GM21423 (cell line): ENCODE measurements around the gene CSMD2.
"Not testable (repeated sequence)": the region's sequence is repeated elsewhere in the genome, so short reads cannot be mapped to it uniquely, and the experiment has no call there.

ENCODE experiments used
- ATAC-seq: cut with Tn5 transposase; IDR thresholded peaks from one replicate; pipeline ENCODE4 v1.9.1; 2021; ENCODE audit warnings: mild to moderate bottlenecking, moderate library complexity; ENCODE audit not compliant: unreplicated experiment

The CSMD2 gene

DNA sequence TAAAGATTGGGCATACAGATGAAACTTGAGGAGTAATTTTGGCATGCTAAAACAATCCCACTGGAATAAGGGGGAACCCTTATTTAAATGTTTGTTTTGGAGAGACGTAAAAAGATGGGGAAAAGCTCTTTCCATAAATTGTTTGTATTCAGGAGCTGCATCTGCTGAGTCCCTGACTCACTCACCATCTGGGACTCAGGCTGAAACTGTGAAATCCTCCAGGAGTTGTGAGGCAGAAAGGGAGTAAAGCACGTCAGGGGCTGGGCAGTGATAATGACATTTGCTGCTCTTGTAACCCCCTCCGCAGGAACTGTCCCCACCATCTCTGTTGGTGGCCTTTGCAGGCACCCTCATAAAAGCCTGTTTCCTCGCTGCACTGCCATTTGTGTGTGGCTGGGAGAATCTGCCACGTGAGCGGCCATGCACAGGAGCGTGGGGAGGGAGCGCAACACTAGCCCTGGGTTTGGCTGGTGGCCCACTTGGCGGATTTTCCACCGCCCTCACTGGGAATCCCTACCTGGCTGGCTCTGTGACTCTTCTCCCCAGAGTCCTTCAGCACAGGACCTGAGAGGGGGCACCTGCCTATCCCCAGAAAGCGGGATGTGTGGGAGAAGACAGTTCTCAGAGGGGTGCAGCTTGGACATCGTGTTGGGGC lies 647.3 kb downstream of the CSMD2 start:
- ATAC-seq: no peak

DNA sequence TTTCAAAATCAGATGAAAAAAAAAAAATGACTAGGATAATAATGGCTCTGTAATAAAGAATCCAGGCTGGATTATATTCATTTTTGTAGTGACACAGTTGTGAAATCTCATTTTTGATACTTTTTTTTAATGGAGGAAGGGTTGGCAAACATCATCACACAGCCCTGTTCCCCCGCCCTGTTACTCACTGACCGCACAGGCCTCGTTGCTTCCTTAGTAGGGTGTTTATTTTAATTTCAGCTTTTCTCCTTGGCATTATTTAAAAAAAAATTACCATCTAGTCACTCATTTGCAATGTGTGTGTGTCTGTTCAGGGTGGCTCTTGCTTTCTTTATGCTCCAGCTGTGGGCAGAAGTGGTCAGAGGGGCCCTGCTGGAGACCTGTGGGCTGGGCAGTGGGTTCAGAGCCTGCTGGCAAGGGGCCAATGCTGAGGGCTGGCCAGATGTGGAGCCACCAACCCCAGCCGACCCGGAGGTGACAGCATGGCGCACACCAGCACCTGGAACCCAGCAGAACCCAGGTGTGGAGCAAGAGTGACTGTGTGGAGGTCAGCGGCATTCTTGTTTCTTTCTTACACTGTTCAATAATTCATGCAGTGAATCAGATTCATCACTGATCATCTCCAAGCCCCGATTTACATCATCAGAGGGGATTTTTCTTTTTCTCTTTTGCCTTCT lies 648.0 kb downstream of the CSMD2 start:
- no peak for ATAC-seq

DNA sequence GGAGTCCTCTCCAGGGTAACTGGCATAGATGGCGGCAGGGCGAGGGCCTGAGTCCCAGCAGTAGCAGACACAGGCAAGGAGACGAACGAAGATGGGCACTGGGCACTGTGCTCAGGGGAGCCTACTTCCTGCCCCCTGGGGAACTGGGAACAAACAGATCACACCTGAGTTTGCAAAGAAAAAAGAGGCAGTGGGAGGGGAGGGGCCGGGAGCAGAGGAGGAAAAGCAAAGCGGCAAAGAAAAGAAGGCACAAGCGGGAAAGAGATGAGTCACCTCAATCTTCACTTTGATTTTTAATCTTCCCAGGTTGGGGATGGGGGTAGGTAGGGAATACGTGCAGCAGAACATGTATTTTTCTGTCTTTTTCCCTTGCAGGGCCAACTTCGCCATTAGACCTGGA lies 648.6 kb downstream of the CSMD2 start:
- no peak for ATAC-seq

GRCh38 chr1:33515607-33516006 lies 649.4 kb downstream of the CSMD2 start:
- ATAC-seq: no peak

- no peak for ATAC-seq
Measured at GRCh38 chr1:33515112-33515511, 649.9 kb downstream of the CSMD2 start.

DNA sequence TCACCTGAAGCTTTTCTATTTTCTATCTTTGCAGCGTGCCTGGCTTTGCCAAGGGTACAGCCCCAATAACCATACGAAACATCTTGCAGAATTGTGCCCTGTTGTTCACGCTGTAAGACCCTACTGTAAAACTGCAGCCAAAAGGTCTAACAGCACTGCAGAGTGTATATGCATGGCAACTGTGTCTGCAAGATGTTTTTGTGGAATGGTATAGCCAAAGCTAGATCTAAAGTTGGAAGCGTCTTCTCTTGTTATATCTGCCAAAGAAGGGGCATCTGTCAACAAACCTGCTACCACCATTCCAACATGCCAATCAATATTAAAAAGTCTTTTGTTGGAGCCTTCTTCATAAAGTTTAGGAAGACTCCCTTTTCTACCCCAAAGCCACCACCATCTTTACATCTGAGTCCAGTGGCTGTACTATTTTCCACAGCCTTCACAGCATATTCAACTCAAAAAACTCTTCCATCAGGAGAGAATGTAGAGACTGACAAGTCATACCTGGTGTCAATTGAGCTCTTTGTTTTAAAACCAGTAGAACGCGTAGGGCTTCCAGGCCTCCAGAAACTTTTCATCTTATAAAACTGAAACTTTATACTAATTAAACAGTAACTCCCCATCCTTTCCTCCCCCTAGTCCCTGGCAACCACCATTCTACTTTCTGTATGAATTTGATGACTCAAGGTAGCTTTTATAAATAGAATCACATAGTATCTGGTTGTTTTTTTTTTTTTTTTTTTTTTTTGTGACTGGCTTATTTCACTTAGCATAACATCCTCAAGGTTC lies 652.6 kb downstream of the CSMD2 start:
- ATAC-seq: no peak

DNA sequence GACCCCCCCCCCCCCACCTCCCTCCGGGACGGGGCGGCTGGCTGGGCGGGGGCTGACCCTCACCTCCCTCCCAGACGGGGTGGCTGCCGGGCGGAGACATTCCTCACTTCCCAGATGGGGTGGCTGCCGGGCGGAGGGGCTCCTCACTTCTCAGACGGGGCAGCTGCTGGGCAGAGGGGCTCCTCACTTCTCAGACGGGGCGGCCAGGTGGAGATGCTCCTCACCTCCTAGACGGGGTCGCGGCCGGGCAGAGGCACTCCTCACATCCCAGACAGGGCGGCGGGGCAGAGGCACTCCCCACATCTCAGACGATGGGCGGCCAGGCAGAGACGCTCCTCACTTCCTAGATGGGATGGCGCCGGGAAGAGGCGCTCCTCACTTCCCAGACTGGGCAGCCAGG lies 655.8 kb downstream of the CSMD2 start:
- not testable (repeated sequence) for ATAC-seq

- no peak for ATAC-seq
Measured at GRCh38 chr1:33508151-33508550, 656.9 kb downstream of the CSMD2 start.

DNA sequence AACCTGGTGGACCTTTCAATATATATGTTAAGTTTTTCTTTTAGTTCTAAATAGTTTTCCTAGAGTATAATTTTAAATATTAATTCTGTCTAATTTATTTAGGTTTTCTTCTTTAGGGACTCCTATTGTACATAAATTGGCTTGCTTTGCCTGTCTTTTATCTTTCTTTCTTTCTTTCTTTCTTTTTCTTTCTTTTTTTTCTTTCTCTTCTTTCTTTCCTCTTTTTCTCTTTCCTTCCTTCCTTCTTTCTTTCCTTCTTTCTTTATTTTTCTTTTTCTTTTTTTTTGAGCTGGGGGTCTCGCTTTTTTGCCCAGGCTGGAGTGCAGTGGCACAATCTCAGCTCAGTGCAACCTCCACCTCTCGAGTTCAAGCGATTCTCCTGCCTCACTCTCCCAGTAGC lies 657.4 kb downstream of the CSMD2 start:
- ATAC-seq: no peak

GRCh38 chr1:33503506-33503905 lies 661.5 kb downstream of the CSMD2 start:
- no peak for ATAC-seq

DNA sequence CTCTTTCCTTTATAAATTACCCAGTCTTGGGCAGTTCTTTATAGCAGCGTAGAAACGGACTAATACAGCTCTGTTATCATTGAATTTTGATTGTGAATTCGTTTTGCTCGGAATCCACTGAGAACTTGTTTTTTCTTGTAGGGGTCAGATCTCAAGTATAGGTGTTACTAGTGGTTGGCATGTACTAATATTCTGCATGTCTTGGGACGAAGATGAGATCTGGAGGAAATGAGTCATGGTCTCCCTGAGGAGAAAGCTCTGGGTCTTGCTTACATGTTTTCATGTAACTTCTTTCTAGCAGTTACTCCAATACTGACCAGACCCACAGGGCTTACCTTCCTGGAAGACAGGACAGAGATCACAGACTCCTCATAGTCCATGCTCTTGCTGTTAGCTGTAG lies 662.3 kb downstream of the CSMD2 start:
- no peak for ATAC-seq

GRCh38 chr1:33501774-33502173 lies 663.3 kb downstream of the CSMD2 start:
- ATAC-seq: no peak

DNA sequence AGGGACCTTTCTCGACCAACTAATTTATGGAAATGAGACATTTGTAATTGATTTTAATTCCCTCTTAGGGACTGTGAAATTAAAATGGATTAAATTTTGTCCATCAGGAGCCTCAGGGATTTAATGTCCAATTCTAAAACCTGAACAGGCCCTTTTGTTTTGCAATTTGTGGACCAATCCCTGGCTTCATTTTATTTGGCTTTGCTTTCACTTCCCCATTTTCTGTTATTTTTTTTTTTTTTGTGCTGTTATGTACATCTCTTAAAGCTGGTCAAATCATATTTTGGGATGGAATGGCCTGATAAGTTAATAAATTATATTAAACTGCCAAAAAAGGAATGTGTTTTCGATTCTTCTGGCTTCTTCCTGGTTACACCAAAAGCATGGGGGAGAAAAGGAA lies 663.7 kb downstream of the CSMD2 start:
- ATAC-seq: no peak

GRCh38 chr1:33500547-33500946 lies 664.5 kb downstream of the CSMD2 start:
- ATAC-seq: no peak

DNA sequence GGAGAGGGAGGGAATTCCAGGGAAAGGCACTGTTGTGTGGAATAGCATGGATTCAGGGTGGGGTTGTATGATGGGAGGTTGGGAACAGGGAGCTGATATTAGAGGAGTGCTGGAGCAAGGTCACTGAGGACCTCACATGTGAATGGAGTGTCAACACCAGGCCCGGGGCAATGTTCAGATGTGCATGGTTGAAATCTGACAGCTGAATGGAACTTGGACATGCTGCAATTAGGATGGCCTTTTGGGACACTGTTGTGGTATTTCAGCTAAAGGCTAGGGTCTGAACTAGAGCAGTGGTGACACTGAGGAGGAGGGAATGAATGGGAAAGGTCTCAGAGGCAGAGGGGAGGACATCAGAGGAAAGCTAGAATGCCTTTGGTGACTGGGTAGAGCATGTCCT lies 667.6 kb downstream of the CSMD2 start:
- no peak for ATAC-seq

DNA sequence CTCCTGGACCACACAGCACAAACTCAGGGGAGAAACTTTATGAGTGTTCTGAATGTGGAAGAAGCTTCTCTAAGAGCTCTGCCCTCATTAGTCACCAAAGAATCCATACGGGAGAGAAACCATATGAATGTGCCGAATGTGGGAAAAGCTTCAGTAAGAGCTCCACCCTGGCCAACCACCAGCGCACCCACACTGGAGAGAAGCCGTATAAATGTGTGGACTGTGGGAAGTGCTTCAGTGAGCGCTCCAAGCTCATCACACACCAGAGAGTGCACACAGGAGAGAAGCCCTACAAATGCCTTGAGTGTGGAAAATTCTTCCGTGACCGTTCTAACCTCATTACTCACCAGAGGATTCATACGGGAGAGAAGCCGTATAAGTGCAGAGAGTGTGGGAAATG lies 670.1 kb downstream of the CSMD2 start:
- no peak for ATAC-seq

DNA sequence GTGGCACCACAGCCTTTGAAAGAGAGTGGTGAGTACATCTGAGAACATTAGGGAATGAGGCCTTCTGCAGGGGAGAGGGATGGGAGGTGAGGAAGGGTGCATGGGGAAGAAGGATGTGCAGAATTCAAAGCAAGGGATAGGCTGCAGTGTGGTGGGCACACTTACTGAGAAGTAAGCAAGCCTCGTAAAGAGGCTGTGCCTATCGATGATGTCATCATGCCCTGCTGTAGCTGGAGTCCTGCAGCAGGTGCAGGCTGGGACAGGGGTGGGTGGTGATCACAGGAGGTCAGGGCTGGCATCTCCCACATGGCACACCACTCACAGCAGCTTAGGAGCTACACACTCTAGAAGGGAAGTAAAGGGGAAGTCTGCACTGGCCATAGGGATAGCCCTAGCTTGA lies 676.4 kb downstream of the CSMD2 start:
- no peak for ATAC-seq

GRCh38 chr1:33482412-33482811 lies 682.6 kb downstream of the CSMD2 start:
- no peak for ATAC-seq

DNA sequence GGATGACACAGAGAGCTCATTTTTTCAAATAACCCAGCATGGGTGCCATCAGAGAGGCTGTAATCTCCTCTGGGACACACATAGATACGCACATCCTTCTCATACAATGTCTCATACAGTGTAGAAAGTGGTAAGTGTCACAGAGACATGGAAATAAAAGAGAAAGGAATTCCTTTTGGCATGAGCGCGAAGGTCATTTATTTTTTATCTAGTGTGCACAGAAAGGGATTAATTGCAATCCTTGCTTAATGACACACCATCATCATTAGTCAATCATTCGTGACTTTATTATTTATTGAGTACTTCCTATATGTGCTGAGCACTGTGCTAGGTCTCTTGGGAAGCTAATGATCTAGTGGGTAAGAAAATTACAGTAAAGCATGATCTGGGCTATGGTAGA lies 687.6 kb downstream of the CSMD2 start:
- ATAC-seq: no peak

DNA sequence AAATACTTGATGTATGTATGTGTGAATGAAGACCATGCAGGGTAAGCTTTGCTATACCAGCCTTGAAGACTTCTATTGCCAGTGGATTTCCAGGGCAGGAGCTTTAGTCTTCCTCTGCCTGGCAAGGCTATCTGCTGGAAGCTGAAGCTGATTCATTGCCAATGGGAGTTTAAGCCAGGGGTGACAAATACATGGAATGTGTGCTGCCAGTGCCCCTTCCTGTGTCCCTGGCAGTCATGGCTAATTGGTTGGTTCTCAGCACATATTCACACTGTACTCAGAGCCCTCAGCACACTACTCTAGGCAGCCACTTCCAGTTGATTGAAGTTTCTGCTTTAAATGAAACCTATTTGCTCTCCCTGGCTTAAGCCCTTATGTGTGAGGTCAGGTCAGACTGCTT lies 691.1 kb downstream of the CSMD2 start:
- ATAC-seq: no peak

GRCh38 chr1:33472269-33472980 lies 692.6 kb downstream of the CSMD2 start, which contains the start of gene ZSCAN20:
Gene ZSCAN20, plus strand, starts transcription at chr1:33472645. Its CDS starts 6,644 bp downstream, at chr1:33479289.
- peak; percentile 90 for ATAC-seq
